GDM1 (cell line): ENCODE measurements around the gene CAPG.
"Not testable (repeated sequence)": the region's sequence is repeated elsewhere in the genome, so short reads cannot be mapped to it uniquely, and the experiment has no call there.

ENCODE experiments used
- DNase-seq: peaks from one replicate; lab custom pipeline; 2025; lab: John Stamatoyannopoulos, UW

The CAPG gene

GRCh38 chr2:85409845-85410583 lies at the start of gene CAPG:
Gene CAPG (minus strand): TSS chr2:85410366. CDS start chr2:85402145, 8,221 bp downstream.
- DNase-seq: peak; percentile 62

- DNase-seq: no peak
Measured at GRCh38 chr2:85459771-85460170, 49.6 kb upstream of the CAPG start.

- DNase-seq: no peak
Measured at GRCh38 chr2:85458601-85459563, 48.7 kb upstream of the CAPG start.

GRCh38 chr2:85457877-85458316 lies 47.7 kb upstream of the CAPG start:
- DNase-seq: no peak

GRCh38 chr2:85457043-85457442 lies 46.9 kb upstream of the CAPG start:
- no peak for DNase-seq

GRCh38 chr2:85455552-85456090 lies 45.5 kb upstream of the CAPG start:
- no peak for DNase-seq

- DNase-seq: no peak
Measured at GRCh38 chr2:85453571-85453970, 43.4 kb upstream of the CAPG start.

GRCh38 chr2:85452237-85452636 lies 42.1 kb upstream of the CAPG start:
- no peak for DNase-seq

- no peak for DNase-seq
Measured at GRCh38 chr2:85449214-85449588, 39.0 kb upstream of the CAPG start.

- DNase-seq: no peak
Measured at GRCh38 chr2:85448461-85449213, 38.5 kb upstream of the CAPG start.

GRCh38 chr2:85447222-85447585 lies 37.0 kb upstream of the CAPG start:
- no peak for DNase-seq

GRCh38 chr2:85446296-85447221 lies 36.4 kb upstream of the CAPG start:
- DNase-seq: no peak

GRCh38 chr2:85445316-85446295 lies 35.4 kb upstream of the CAPG start:
- DNase-seq: no peak

- DNase-seq: no peak
Measured at GRCh38 chr2:85444629-85445172, 34.5 kb upstream of the CAPG start.

GRCh38 chr2:85441864-85442263 lies 31.7 kb upstream of the CAPG start:
- no peak for DNase-seq

- no peak for DNase-seq
Measured at GRCh38 chr2:85440729-85441128, 30.6 kb upstream of the CAPG start.

GRCh38 chr2:85439986-85440385 lies 29.8 kb upstream of the CAPG start:
- DNase-seq: no peak

- not testable (repeated sequence) for DNase-seq
Measured at GRCh38 chr2:85439569-85439968, 29.4 kb upstream of the CAPG start.

GRCh38 chr2:85439025-85439472 lies 28.9 kb upstream of the CAPG start:
- DNase-seq: no peak
